Measurements from ENCODE around the gene FEZF1.

Gene FEZF1

GRCh38 chr7:122268101-122268500, 36.4 kb downstream of the FEZF1 start:
- DNase-seq (ENCODE audit: low read depth in 2 of 2), result no peak

GRCh38 chr7:122262246-122262645, 42.3 kb downstream of the FEZF1 start:
- no peak for DNase-seq (ENCODE audit: low read depth in 2 of 2)

GRCh38 chr7:122261442-122261841, 43.1 kb downstream of the FEZF1 start:
- no peak for DNase-seq (ENCODE audit: low read depth in 2 of 2)

- no peak for DNase-seq (ENCODE audit: low read depth in 2 of 2)
These were observed 43.5 kb downstream of the FEZF1 start for GRCh38 chr7:122261016-122261415.

GRCh38 chr7:122260336-122260735, 44.2 kb downstream of the FEZF1 start:
- no peak for DNase-seq (ENCODE audit: low read depth in 2 of 2)

GRCh38 chr7:122258971-122259370, 45.6 kb downstream of the FEZF1 start:
- DNase-seq (ENCODE audit: low read depth in 2 of 2), result no peak

GRCh38 chr7:122257056-122257455, 47.5 kb downstream of the FEZF1 start:
- DNase-seq (ENCODE audit: low read depth in 2 of 2), result no peak

GRCh38 chr7:122256046-122256445, 48.5 kb downstream of the FEZF1 start:
- DNase-seq (ENCODE audit: low read depth in 2 of 2), result no peak

GRCh38 chr7:122255454-122255853, 49.1 kb downstream of the FEZF1 start:
- DNase-seq (ENCODE audit: low read depth in 2 of 2), result no peak
